Stimulated activated CD8-positive, alpha-beta memory T cell treated with anti-CD3 and anti-CD28 coated beads, Interleukin-15, amount 100 ng/mL, for 48 hours (primary cell): ENCODE results near the gene WDR73.
A peak's percentile ranks its signal among the peaks of the same experiment; 100 is the strongest.
"Not testable (repeated sequence)": the region's sequence is repeated elsewhere in the genome, so short reads cannot be mapped to it uniquely, and the experiment has no call there.

Experiments used
- DNase-seq, 2 donors: peaks; one replicate each; pipeline ENCODE4 v3.0.0-alpha.2; 2020; ENCODE audit warnings: low read depth in 2 of 2

WDR73 gene

GRCh38 chr15:84653910-84654688 is at the start of gene WDR73:
WDR73 (minus strand) TSS chr15:84654283; CDS start chr15:84654274, 9 bp downstream.
- DNase-seq, result peak; percentile 94 to 96

DNA sequence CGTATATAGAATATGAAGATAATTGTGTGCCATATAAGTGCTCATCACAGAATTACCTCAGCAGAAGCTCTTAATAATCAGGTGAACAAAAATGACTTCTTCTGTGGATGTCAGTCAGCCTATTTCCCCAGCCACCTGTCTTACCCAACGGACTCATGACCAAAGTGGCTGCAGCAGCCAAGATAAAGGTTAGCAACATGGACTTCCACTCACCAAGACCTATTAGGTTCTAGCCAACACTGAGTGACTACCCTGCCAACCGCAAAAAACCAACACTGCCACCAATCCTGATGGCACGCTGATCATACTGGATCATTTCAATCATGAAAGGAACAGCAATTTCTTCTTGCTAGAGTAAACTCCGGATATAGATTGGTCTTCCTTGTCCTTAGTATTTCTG is 49.7 kb upstream of the WDR73 start:
- DNase-seq, result no peak

GRCh38 chr15:84702961-84703482 is 48.9 kb upstream of the WDR73 start:
- DNase-seq, result no peak

GRCh38 chr15:84699538-84700191 is 45.6 kb upstream of the WDR73 start:
- no peak for DNase-seq

DNA sequence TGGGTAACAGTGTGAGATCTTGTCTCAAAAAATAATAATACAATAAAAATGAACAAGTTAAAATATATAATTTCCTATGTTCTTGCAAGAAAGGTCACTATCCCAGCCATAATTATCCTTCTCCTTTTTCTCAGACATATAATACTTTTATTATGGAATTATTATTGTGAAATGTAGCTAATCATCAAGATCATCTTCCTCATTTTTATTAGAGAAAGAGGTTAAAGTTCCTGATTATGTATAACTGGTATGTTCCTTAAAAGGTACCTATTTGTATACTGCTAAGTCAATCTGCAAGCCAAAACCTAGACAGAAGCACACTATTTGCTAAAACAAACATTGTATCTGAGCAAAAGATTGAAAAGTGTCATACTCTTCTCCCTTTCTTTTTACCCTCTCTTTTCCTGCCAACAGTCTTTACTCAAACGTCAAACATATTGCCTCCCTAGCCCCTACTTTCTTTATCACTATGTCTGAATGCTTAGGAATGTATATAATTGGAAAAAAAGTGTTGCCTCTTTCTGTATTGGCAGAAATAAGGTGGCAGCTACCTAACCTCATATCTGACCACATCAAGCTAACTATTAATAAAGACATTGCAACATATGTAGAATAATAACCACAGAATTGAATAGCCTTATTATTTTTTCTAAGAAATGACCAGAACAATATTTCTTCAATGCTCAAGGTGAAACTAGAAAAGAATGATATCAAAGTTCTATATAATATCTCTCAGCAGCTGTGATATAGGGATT is 43.3 kb upstream of the WDR73 start:
- DNase-seq, result no peak

GRCh38 chr15:84696757-84697156 is 42.7 kb upstream of the WDR73 start:
- no peak for DNase-seq

DNA sequence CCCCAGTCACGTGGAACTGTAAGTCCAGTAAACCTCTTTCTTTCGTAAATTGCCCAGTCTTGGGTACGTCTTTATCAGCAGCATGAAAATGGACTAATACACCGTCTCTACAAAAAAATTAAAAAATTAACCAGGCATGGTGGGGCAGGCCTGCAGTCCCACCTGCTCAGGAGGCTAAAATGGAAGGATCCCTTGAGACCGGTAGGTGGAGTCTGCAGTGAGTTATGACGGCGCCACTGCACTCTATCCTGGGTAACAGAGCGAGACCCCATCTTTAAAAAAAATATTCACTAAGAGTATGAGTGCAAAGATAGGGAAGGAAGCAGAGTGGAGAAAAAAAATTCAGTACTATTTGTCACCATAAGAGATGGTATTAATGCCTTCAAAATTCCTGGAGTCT is 36.3 kb upstream of the WDR73 start:
- no peak for DNase-seq

GRCh38 chr15:84689858-84690257 is 35.8 kb upstream of the WDR73 start:
- DNase-seq, result no peak

GRCh38 chr15:84686446-84686845 is 32.4 kb upstream of the WDR73 start:
- DNase-seq, result not testable (repeated sequence)

- no peak for DNase-seq
These were observed 31.2 kb upstream of the WDR73 start for GRCh38 chr15:84685304-84685703.

GRCh38 chr15:84684092-84684491 is 30.0 kb upstream of the WDR73 start:
- DNase-seq, result no peak

- peak in 1 of 2 donors; percentile 26 for DNase-seq
These were observed 27.7 kb upstream of the WDR73 start for GRCh38 chr15:84681831-84682230.

DNA sequence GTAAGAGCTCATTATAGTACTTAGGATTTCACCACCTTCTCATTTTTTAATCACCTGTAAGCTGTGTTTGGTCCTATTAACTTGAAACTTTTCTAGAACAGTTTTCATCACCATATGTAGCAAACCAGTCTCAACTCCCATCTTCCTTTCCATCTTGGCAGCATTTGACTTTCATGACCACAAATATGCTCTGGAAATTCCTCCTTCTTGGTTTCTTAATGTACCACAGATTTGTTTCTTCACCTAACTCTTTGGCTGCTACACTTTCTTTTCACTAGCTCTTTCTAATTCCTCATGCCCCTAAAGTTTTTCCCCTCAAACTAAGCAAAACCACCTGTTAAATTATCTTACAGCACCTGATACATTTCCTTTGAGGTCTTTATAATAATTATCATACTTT is 17.1 kb upstream of the WDR73 start:
- DNase-seq, result no peak

- DNase-seq, result peak; percentile 49
These were observed 15.6 kb upstream of the WDR73 start for GRCh38 chr15:84669726-84670125.

DNA sequence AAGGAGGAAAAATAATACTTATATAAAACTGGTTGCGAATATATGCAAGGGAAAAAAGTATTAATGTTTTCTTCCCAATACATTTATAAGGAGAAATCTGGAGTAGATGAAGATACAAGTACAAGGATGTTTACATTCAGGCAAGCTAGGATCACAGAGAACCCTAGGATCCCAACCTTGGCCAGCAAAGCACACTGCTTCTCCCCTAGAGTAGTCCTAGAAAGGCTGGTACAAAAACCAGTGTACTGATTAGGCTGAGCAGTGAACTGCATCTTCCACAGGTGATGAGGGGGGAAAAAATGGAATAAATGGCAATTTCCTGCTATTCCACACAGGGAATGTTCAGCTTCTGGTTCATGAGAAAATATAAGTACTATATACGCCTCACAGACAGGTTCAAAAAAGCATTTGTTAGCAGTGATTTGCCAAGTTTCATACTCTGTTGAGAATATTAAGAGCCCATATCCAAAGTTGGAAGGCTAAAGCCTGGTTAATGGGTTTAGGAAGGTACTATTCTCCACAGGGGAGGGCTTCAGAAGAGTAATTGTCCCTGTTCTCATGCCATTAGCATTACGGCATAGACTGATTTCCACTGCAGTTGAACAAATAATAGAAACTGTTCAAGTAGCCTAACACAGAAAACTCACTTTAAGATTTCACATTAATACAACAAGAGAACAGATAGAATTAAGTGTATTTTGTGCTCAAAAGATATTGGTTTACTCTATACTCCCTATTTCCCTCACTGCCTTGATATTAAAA is 14.3 kb upstream of the WDR73 start:
- no peak for DNase-seq

- no peak for DNase-seq
These were observed 12.3 kb upstream of the WDR73 start for GRCh38 chr15:84666373-84666772.

GRCh38 chr15:84661001-84661400 is 6.9 kb upstream of the WDR73 start:
- DNase-seq, result no peak

DNA sequence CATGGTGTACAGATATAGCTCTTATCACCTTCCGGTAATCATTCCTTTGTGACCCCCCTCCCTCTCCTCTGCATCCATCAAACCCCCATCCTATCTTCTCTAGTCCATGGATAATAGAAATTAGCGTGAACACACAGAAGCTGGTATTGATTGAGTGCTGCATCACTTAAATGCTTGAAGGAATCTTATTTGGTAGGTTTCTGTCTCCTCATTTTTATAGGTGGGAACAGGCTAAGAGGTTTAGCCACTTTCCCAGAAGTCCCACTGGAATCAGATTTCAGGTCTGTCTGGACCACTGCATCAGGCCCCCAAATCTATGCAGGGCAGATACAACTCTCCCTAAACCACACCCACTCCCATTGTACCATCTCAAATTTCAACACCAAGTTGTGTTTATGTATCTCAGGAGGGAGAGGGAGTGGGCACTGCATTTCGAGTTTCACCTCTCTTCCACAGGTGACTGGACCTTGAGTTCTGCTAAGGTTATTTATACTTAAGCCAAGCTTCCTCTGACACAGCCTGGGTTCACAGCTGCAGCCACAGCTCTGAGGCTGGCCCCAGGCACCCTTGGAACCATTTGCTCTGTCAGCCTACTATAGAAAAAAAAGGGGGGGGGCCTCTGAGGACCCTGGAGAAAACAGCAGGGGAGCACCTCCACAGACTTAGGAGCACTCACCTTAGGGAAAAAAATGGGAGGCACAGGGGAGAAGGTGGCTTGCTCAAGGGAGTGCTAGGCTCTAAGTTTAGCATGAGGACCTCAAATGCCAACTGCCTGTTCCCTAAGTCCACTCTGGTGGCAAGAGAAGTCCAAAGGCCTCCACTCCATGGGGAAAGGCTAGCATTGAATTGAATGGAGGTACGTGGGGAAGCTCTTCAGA is 6.1 kb upstream of the WDR73 start:
- DNase-seq, result no peak

DNA sequence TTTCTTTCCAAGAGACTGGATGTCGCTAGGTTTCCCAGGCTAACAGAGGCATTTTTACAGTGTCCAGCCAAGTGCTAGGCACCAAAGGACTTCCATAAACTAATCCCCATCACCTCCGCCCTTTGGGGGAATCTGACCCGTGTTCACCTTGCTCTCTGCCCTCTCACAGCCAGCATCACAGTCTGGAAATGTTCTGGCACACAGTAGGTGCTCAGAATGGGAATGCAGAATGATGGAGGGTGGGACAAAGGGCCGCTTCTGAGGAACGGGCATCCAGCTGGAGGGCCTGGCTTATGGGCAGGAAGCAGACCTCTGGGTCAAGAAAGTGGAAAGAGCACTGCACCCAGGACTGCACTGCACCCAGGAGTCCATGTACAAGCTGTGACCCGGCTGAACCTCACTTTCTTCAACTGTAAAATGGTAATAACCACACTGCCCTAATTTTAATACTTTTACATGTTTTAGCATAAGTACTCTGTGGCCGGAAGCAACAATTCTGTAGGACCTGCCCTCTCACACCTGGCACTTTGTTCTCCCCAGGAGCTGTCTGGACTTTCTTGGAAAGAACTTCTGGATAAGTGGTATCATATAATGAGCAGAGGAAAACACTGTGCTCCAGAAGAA is 4.8 kb upstream of the WDR73 start:
- no peak for DNase-seq
